Activated gamma-delta T cell treated with Interleukin-2 at 50 U/mL for 16 hours (primary cell): ENCODE data around the gene RBM17.
A peak's percentile ranks its signal among the peaks of the same experiment; 100 is the strongest.
"Not testable (repeated sequence)": the region's sequence is repeated elsewhere in the genome, so short reads cannot be mapped to it uniquely, and the experiment has no call there.

ENCODE experiments used
- DNase-seq: peaks from one replicate; pipeline ENCODE4 v3.0.0-alpha.2; 2020

The RBM17 gene

GRCh38 chr10:6088721-6089333 is at the start of gene RBM17:
Gene RBM17, plus strand, starts transcription at chr10:6089034. Its CDS starts 8,032 bp downstream, at chr10:6097066.
- DNase-seq = peak; percentile 96

GRCh38 chr10:6039711-6040110 is 49.1 kb upstream of the RBM17 start:
- no peak for DNase-seq

GRCh38 chr10:6040205-6040604 is 48.6 kb upstream of the RBM17 start:
- no peak for DNase-seq

GRCh38 chr10:6043377-6043776 is 45.5 kb upstream of the RBM17 start:
- DNase-seq = not testable (repeated sequence)

- peak; percentile 7 for DNase-seq
Measured at GRCh38 chr10:6044060-6044459, 44.8 kb upstream of the RBM17 start.

GRCh38 chr10:6044751-6045313 is 44.0 kb upstream of the RBM17 start:
- no peak for DNase-seq

GRCh38 chr10:6045314-6045848 is 43.5 kb upstream of the RBM17 start:
- no peak for DNase-seq

GRCh38 chr10:6045878-6046772 is 42.7 kb upstream of the RBM17 start:
- DNase-seq = peak; percentile 3

GRCh38 chr10:6046773-6047611 is 41.8 kb upstream of the RBM17 start:
- peak; percentile 1 for DNase-seq

- DNase-seq = peak; percentile 2
Measured at GRCh38 chr10:6047847-6048246, 41.0 kb upstream of the RBM17 start.

GRCh38 chr10:6048281-6049030 is 40.4 kb upstream of the RBM17 start:
- DNase-seq = no peak

- DNase-seq = no peak
Measured at GRCh38 chr10:6049031-6049400, 39.8 kb upstream of the RBM17 start.

GRCh38 chr10:6050801-6051445 is 37.9 kb upstream of the RBM17 start:
- peak; percentile 85 for DNase-seq

GRCh38 chr10:6052247-6053221 is 36.3 kb upstream of the RBM17 start:
- DNase-seq = peak; percentile 72

GRCh38 chr10:6053303-6053702 is 35.5 kb upstream of the RBM17 start:
- DNase-seq = no peak

GRCh38 chr10:6053816-6054631 is 34.8 kb upstream of the RBM17 start:
- peak; percentile 3 for DNase-seq

GRCh38 chr10:6054884-6055283 is 34.0 kb upstream of the RBM17 start:
- peak; percentile 1 for DNase-seq

- peak; percentile 1 for DNase-seq
Measured at GRCh38 chr10:6055929-6056328, 32.9 kb upstream of the RBM17 start.
